ENCODE data around the gene JPH2.
"Not testable (repeated sequence)": the region's sequence is repeated elsewhere in the genome, so short reads cannot be mapped to it uniquely, and the experiment has no call there.

JPH2 gene

GRCh38 chr20:44135417-44136204 lies 51.4 kb downstream of the JPH2 start:
- H3K9me3 Mint-ChIP-seq, result no peaks in the 10 kb centered on the region
- no peaks in the 10 kb centered on the region for H3K36me3 Mint-ChIP-seq (ENCODE audit: low read depth)
- no peak overlapping the region for H3K4me3 Mint-ChIP-seq
- no peak for DNase-seq
- peak overlapping the region; percentile 83 for H3K27ac Mint-ChIP-seq
- H3K4me1 Mint-ChIP-seq, result peaks cover 38% of the 10 kb centered on the region
- TF ChIP-seq CTCF (IDR thresholded peaks at IDR 0.05), result no peak
- H3K27me3 Mint-ChIP-seq (ENCODE audit: low read depth, poor library complexity), result no peaks in the 10 kb centered on the region

DNA sequence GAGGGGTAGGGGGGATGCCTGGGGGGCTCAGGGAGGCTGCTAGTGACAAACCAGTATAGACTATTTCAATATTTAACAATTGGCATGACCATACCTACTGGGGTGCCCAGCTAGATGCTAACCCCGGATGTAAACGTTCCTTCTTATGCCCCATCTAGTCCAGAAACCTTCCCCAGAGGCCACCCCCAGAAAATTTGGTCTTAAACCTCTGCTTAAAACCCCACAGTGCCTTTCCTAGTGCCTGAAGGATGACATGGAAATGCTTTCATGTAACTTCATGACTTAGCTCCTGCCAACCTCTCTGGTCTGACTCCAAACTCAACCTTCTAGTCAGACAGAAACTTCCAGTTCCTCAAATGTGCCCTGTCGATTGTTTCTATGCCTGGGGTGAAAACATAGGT lies 52.0 kb downstream of the JPH2 start:
- DNase-seq, result no peak
- TF ChIP-seq CTCF (IDR thresholded peaks at IDR 0.05), result no peak
- Mint-ChIP-seq H3K4me3 (no peak overlapping the region), H3K36me3 (ENCODE audit: low read depth) (no peaks in the 10 kb centered on the region), H3K9me3 (no peaks in the 10 kb centered on the region), H3K27me3 (ENCODE audit: low read depth, poor library complexity) (no peaks in the 10 kb centered on the region), H3K4me1 (peaks cover 40% of the 10 kb centered on the region), H3K27ac (peak overlapping the region; percentile 83)

DNA sequence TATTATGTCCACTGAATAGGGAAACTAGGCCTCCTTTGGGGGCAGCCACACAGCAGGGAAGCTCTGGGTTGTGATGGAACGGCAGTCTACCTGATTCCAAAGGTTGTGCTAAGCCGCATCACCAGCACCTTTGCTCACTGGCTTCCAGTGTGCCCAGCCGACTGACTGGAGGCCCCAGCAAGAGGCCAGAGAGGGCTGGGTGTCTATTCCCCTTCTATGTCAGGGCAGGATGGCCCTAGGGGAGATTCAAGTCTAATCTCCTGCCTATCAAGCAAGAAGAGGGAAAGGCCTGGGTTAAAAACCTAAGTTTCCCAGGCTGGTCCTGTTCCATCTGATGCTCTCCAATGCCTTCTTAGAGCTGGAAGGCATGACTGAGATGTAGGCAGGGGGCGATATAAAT lies 53.6 kb downstream of the JPH2 start:
- TF ChIP-seq CTCF (IDR thresholded peaks at IDR 0.05), result no peak
- no peak for DNase-seq
- Mint-ChIP-seq H3K9me3 (no peaks in the 10 kb centered on the region), H3K4me1 (peaks cover 37% of the 10 kb centered on the region), H3K27me3 (ENCODE audit: low read depth, poor library complexity) (no peaks in the 10 kb centered on the region), H3K4me3 (no peak overlapping the region), H3K27ac (no peak overlapping the region), H3K36me3 (ENCODE audit: low read depth) (no peaks in the 10 kb centered on the region)

DNA sequence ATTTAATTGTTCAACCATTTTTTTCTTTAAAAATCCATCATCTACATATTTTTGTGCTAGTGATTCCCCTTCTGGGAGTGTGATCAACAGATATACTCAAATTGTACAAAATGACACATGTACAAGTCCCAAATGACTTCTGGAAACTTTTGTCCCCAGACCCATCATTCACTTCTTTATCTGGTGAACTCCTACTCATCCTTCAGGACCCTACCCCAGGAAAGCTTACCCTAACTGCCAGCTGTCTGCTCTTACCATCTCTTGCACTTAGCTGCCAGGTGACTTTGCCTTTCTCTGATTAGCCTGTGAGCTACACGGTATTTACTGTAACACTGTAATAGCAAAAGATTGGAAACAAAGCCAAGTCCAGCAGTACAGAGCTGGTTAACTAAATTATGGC lies 55.3 kb downstream of the JPH2 start:
- Mint-ChIP-seq H3K27ac (no peak overlapping the region), H3K27me3 (ENCODE audit: low read depth, poor library complexity) (peaks cover 4% of the 10 kb centered on the region), H3K36me3 (ENCODE audit: low read depth) (no peaks in the 10 kb centered on the region), H3K4me3 (no peak overlapping the region), H3K9me3 (no peaks in the 10 kb centered on the region), H3K4me1 (peaks cover 31% of the 10 kb centered on the region)
- TF ChIP-seq CTCF (IDR thresholded peaks at IDR 0.05), result no peak
- DNase-seq, result no peak

- Mint-ChIP-seq H3K27me3 (ENCODE audit: low read depth, poor library complexity) (peaks cover 4% of the 10 kb centered on the region), H3K36me3 (ENCODE audit: low read depth) (no peaks in the 10 kb centered on the region), H3K4me1 (peaks cover 25% of the 10 kb centered on the region), H3K9me3 (no peaks in the 10 kb centered on the region), H3K4me3 (no peak overlapping the region), H3K27ac (no peak overlapping the region)
- DNase-seq, result no peak
- TF ChIP-seq CTCF (IDR thresholded peaks at IDR 0.05), result no peak
Observed at GRCh38 chr20:44129911-44130718, 56.9 kb downstream of the JPH2 start.

- peaks cover 25% of the 10 kb centered on the region for H3K4me1 Mint-ChIP-seq
- H3K4me3 Mint-ChIP-seq; DNase-seq; H3K9me3 Mint-ChIP-seq; H3K27ac Mint-ChIP-seq; H3K36me3 Mint-ChIP-seq (ENCODE audit: low read depth); H3K27me3 Mint-ChIP-seq (ENCODE audit: low read depth, poor library complexity): not testable (repeated sequence)
Observed at GRCh38 chr20:44129300-44129699, 57.7 kb downstream of the JPH2 start.

All from nephron progenitor cell (in vitro differentiated cells).